SK-N-SH (cell line): ENCODE results near the gene FUT7. TPM values are rescaled to one million over a fixed set of nuclear protein-coding genes. Genes with fewer than 3 reads are reported as not detected.

ENCODE experiments used
- CTCF ChIA-PET: fragments of 300-600, 350-600 bp; formaldehyde crosslinking; extraction: SDS; loops from one replicate; lab custom pipeline; 2021; lab: Yijun Ruan, JAX
- POLR2A ChIA-PET: fragments of 350-600 bp; sonication (Branson Sonifier 250); formaldehyde crosslinking; extraction: SDS; loops from one replicate; lab custom pipeline; 2020; ENCODE audit warnings: antibody characterized with exemption, inconsistent platforms; lab: Yijun Ruan, JAX
- DNase-seq: peaks from one replicate; pipeline ENCODE4 v3.0.0; 2012
- H2AFZ ChIP-seq: fragments of 200-600 bp; sonication (generic); 2 replicates; pipeline ENCODE4 v1.8.1; 2016; ENCODE audit warnings: antibody characterized with exemption, mild to moderate bottlenecking, low read depth
- H3F3A ChIP-seq: fragments of 200-600 bp; sonication (generic); replicated peaks from 2 replicates; pipeline ENCODE3; 2016; ENCODE audit warnings: antibody characterized with exemption, mild to moderate bottlenecking; ENCODE audit not compliant: insufficient read depth
- H3K27ac ChIP-seq, 2 experiments: fragments of 200-500 bp in 1 of 2; fragments of 200-600 bp in 1 of 2; sonication (Bioruptor generic) in 1 of 2; sonication (generic), shearing (Covaris generic) in 1 of 2; 2 replicates each; pipeline versions ENCODE4 v1.5.1 to v1.6.1; 2014 to 2016; ENCODE audit warnings: low read depth in 2 of 2, inconsistent platforms in 1 of 2, low read length in 1 of 2, mild to moderate bottlenecking in 1 of 2, mixed read lengths in 1 of 2
- H3K27me3 ChIP-seq: fragments of 200-600 bp; sonication (generic), shearing (Covaris generic); 2 replicates; pipeline ENCODE4 v1.6.1; 2016; ENCODE audit warnings: mixed run types; ENCODE audit not compliant: insufficient read depth
- H3K36me3 ChIP-seq, 2 experiments: fragments of 200-500 bp in 1 of 2; fragments of 200-600 bp in 1 of 2; sonication (Bioruptor generic) in 1 of 2; sonication (generic) in 1 of 2; replicated peaks in 1 of 2; 2 replicates each; pipeline versions ENCODE3 to v1.5.1; 2014 to 2016; ENCODE audit warnings: low read length in 1 of 2, mild to moderate bottlenecking in 1 of 2; ENCODE audit not compliant: insufficient read depth in 2 of 2, control insufficient read depth in 1 of 2
- H3K4me1 ChIP-seq, 2 experiments: fragments of 200-500 bp in 1 of 2; fragments of 200-600 bp in 1 of 2; sonication (Bioruptor generic) in 1 of 2; sonication (generic), shearing (Covaris generic) in 1 of 2; 2 replicates each; pipeline versions ENCODE4 v1.5.1 to v1.6.1; 2014 to 2016; ENCODE audit warnings: low read depth in 1 of 2, low read length in 1 of 2, mixed run types in 1 of 2; ENCODE audit not compliant: insufficient read depth in 2 of 2, control insufficient read depth in 1 of 2
- H3K4me2 ChIP-seq: fragments of 200-600 bp; sonication (generic), shearing (Covaris generic); 2 replicates; pipeline ENCODE4 v1.6.1; 2017; ENCODE audit warnings: mixed run types
- H3K4me3 ChIP-seq, 2 experiments: fragments of 200-500 bp in 1 of 2; fragments of 200-600 bp in 1 of 2; sonication (Bioruptor generic) in 1 of 2; sonication (generic), shearing (Covaris generic) in 1 of 2; 2 replicates each; pipeline versions ENCODE4 v1.5.1 to v1.8.1; 2014 to 2016; ENCODE audit warnings: low read depth in 2 of 2, inconsistent platforms in 1 of 2, low read length in 1 of 2, mild to moderate bottlenecking in 1 of 2, mixed read lengths in 1 of 2, moderate library complexity in 1 of 2
- H3K79me2 ChIP-seq: fragments of 200-600 bp; sonication (generic); 2 replicates; pipeline ENCODE4 v1.8.1; 2017; ENCODE audit warnings: mild to moderate bottlenecking; ENCODE audit not compliant: insufficient read depth
- H3K9ac ChIP-seq: fragments of 200-600 bp; sonication (generic); 2 replicates; pipeline ENCODE4 v1.6.1; 2017; ENCODE audit warnings: mixed run types
- H3K9me2 ChIP-seq: fragments of 200-600 bp; sonication (generic); 2 replicates; pipeline ENCODE4 v1.6.1; 2017; ENCODE audit warnings: mixed run types
- H3K9me3 ChIP-seq: fragments of 200-600 bp; sonication (generic); 2 replicates; pipeline ENCODE4 v1.6.1; 2017; ENCODE audit warnings: mixed run types, mild to moderate bottlenecking, moderate library complexity
- H4K20me1 ChIP-seq: fragments of 200-600 bp; sonication (generic); 2 replicates; pipeline ENCODE4 v1.6.1; 2017; ENCODE audit warnings: mild to moderate bottlenecking, mixed run types; ENCODE audit not compliant: insufficient read depth
- EZH2phosphoT487 ChIP-seq: fragments of 200-600 bp; sonication (generic); IDR thresholded peaks from 2 replicates; pipeline ENCODE4 v1.6.1; 2017; ENCODE audit warnings: low read depth, mixed run types, mild to moderate bottlenecking, antibody characterized with exemption, moderate library complexity, borderline replicate concordance
- GABPA ChIP-seq: IDR thresholded peaks from 2 replicates; pipeline ENCODE4 v1.4.0; 2012; ENCODE audit warnings: low read depth, mild to moderate bottlenecking
- GATA2 ChIP-seq: sonication (generic); formaldehyde crosslinking; IDR thresholded peaks from 2 replicates; pipeline ENCODE4 v1.5.0; 2020; ENCODE audit warnings: mild to moderate bottlenecking, missing genetic modification reagents
- MXI1 ChIP-seq: IDR thresholded peaks from 2 replicates; pipeline ENCODE4 v1.6.1; 2012; ENCODE audit warnings: mild to moderate bottlenecking, low read depth, low read length, improper control_type of control experiment
- NRF1 ChIP-seq: IDR thresholded peaks from 2 replicates; pipeline ENCODE4 v1.6.1; 2012; ENCODE audit warnings: low read depth, mild to moderate bottlenecking, low read length
- RAD21 ChIP-seq: IDR thresholded peaks from 2 replicates; pipeline ENCODE4 v1.6.1; 2012; ENCODE audit warnings: mild to moderate bottlenecking, low read length
- SMC3 ChIP-seq: IDR thresholded peaks from 2 replicates; pipeline ENCODE4 v1.6.1; 2012; ENCODE audit warnings: low read depth, low read length, improper control_type of control experiment
- TCF12 ChIP-seq: IDR thresholded peaks from 2 replicates; pipeline ENCODE4 v1.4.0; 2012
- TEAD4 ChIP-seq: IDR thresholded peaks from 2 replicates; pipeline ENCODE4 v1.4.0; 2012; ENCODE audit warnings: mild to moderate bottlenecking, borderline replicate concordance; ENCODE audit not compliant: insufficient read depth
- WGBS: methylation state at CpG from one replicate; pipeline ENCODE4 v1.1.6; 2017; ENCODE audit warnings: low lambda C conversion rate; 5-methylcytosine and 5-hydroxymethylcytosine counted together
- polyA plus RNA-seq, 3 experiments: library from polyadenylated mRNA; depleted of rRNA; stranded (reverse); fragments of >200 nt; gene quantifications; 2 replicates each; pipeline ENCODE4 v1.2.3, GENCODE V29; 2012
- TF ChIP-seq, protein P1 (sequence below): fragments of 150-350 bp; IDR thresholded peaks from 2 replicates; pipeline ENCODE4 v1.6.1; 2017; ENCODE audit warnings: antibody characterized with exemption, low read length, low read depth, borderline replicate concordance
- TF ChIP-seq, protein P2 (sequence below): IDR thresholded peaks from 2 replicates; pipeline ENCODE4 v1.4.0; 2012; ENCODE audit warnings: low read depth
- TF ChIP-seq, protein P3 (sequence below): IDR thresholded peaks from 2 replicates; pipeline ENCODE4 v1.6.1; 2012; ENCODE audit warnings: mild to moderate bottlenecking, low read depth, low read length, moderate library complexity
- TF ChIP-seq, protein P4 (sequence below): IDR thresholded peaks from 2 replicates; pipeline ENCODE4 v1.4.0; 2012; ENCODE audit warnings: low read depth, borderline replicate concordance

Gene FUT7
- polyA plus RNA-seq, 1 of the 3 experiments (the other 2 are of a cell fraction), result not detected

DNA sequence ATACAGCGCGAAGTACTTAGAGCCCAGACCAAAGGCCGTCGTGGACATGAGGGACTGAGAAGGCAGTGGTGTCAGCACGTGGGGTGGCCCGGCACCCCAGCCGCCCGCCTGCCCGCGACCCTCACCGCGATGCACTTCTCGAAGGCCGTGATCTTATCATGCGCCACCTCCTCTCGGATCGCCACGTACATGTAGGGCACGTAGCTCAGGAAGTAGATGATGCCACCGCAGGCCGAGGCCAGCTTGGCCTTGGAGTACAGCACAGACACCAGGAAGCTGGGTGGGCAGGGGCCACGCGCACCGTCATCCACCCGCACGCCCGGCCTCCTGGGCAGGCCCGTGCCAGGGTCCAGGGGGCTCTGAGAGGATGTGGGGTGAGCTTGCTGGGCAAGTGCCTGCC is 14.8 kb downstream of the FUT7 start (continued):
- TF ChIP-seq, protein P1, sequence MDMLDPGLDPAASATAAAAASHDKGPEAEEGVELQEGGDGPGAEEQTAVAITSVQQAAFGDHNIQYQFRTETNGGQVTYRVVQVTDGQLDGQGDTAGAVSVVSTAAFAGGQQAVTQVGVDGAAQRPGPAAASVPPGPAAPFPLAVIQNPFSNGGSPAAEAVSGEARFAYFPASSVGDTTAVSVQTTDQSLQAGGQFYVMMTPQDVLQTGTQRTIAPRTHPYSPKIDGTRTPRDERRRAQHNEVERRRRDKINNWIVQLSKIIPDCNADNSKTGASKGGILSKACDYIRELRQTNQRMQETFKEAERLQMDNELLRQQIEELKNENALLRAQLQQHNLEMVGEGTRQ, result no peak
- TF ChIP-seq GABPA (no peak), NRF1 (no peak), EZH2phosphoT487 (no peak), RAD21 (no peak)
- TF ChIP-seq, all 33 proteins: peak for 0

DNA sequence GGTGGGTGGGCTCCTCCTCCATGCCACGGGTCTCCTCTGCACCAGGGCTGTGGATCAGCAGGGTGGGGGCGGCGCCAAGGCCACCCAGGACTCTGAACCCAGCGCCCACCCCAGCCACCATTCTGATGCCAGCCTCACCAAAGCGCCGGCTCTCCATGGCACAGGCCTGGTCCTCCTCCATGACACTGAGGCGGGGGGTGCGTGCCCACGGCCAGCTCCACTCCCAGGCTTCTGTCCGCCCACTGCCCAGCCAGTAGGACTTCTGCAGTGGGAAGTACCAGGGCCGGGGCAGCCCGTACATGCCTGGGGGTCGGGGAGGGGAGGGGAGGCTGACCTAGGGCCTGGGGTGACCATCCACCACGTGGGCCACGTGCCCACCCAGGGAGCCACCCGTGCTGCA is 15.5 kb downstream of the FUT7 start:
- ChIA-PET POLR2A (no interaction called here), CTCF (interaction anchor here (0.9 to 1.3 kb wide), 2 partner anchors 9 to 19 kb away, joined by 3 read pairs; no protein-coding TSS in a partner anchor)
- no peak for DNase-seq
- TF ChIP-seq, protein P2, sequence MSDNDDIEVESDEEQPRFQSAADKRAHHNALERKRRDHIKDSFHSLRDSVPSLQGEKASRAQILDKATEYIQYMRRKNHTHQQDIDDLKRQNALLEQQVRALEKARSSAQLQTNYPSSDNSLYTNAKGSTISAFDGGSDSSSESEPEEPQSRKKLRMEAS, result no peak
- TF ChIP-seq NRF1 (no peak), GATA2 (CRISPR knock-in tag) (no peak), MXI1 (no peak), SMC3 (no peak), TEAD4 (no peak), TCF12 (no peak)
- TF ChIP-seq, protein P3, sequence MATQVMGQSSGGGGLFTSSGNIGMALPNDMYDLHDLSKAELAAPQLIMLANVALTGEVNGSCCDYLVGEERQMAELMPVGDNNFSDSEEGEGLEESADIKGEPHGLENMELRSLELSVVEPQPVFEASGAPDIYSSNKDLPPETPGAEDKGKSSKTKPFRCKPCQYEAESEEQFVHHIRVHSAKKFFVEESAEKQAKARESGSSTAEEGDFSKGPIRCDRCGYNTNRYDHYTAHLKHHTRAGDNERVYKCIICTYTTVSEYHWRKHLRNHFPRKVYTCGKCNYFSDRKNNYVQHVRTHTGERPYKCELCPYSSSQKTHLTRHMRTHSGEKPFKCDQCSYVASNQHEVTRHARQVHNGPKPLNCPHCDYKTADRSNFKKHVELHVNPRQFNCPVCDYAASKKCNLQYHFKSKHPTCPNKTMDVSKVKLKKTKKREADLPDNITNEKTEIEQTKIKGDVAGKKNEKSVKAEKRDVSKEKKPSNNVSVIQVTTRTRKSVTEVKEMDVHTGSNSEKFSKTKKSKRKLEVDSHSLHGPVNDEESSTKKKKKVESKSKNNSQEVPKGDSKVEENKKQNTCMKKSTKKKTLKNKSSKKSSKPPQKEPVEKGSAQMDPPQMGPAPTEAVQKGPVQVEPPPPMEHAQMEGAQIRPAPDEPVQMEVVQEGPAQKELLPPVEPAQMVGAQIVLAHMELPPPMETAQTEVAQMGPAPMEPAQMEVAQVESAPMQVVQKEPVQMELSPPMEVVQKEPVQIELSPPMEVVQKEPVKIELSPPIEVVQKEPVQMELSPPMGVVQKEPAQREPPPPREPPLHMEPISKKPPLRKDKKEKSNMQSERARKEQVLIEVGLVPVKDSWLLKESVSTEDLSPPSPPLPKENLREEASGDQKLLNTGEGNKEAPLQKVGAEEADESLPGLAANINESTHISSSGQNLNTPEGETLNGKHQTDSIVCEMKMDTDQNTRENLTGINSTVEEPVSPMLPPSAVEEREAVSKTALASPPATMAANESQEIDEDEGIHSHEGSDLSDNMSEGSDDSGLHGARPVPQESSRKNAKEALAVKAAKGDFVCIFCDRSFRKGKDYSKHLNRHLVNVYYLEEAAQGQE, result no peak
- TF ChIP-seq, protein P4, sequence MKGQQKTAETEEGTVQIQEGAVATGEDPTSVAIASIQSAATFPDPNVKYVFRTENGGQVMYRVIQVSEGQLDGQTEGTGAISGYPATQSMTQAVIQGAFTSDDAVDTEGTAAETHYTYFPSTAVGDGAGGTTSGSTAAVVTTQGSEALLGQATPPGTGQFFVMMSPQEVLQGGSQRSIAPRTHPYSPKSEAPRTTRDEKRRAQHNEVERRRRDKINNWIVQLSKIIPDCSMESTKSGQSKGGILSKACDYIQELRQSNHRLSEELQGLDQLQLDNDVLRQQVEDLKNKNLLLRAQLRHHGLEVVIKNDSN, result no peak
- Histone ChIP-seq H3K9me2 (no peaks in the 10 kb centered on the region), H3K27me3 (no peaks in the 10 kb centered on the region), H3F3A (no peaks in the 10 kb centered on the region), H3K4me3 (no peak overlapping the region), H3K9ac (no peak overlapping the region), H4K20me1 (0 out of 2 replicates have a peak, but pooled peaks cover under 1% of the 10 kb centered on the region), H3K4me2 (no peak overlapping the region), H3K9me3 (no peaks in the 10 kb centered on the region), H3K79me2 (no peaks in the 10 kb centered on the region), H2AFZ (no peak overlapping the region), H3K4me1 (no peaks in the 10 kb centered on the region), H3K27ac (no peak overlapping the region), H3K36me3 (peaks cover 0 to 17% of the 10 kb centered on the region in 2 experiments)
- 91% methylated on average over 6 of the region's 16 CpGs for WGBS
